ENCODE results near the gene MTA1.

Gene MTA1

GRCh38 chr14:105436402-105436801 is 16.8 kb downstream of the MTA1 start:
- intact Hi-C loops (cut with DNase I) = no loop called here
- DNase-seq = no peak

- no peak for DNase-seq
- intact Hi-C loops (cut with DNase I) = no loop called here
These were observed 17.5 kb downstream of the MTA1 start for GRCh38 chr14:105436891-105437722.

- intact Hi-C loops (cut with DNase I) = no loop called here
- no peak for DNase-seq
These were observed 18.3 kb downstream of the MTA1 start for GRCh38 chr14:105437723-105438500.

GRCh38 chr14:105439179-105439578 is 19.6 kb downstream of the MTA1 start:
- DNase-seq = no peak
- intact Hi-C loops (cut with DNase I) = no loop called here

- no peak for DNase-seq
These were observed 20.3 kb downstream of the MTA1 start for GRCh38 chr14:105439710-105440553.

GRCh38 chr14:105440554-105440900 is 20.9 kb downstream of the MTA1 start:
- intact Hi-C loops (cut with DNase I) = no loop called here
- DNase-seq = no peak

More at GRCh38 chr14:105439710-105440553, 20.3 kb downstream of the MTA1 start:
- intact Hi-C loops (cut with DNase I) = no loop called here

- intact Hi-C loops (cut with DNase I) = no loop called here
- no peak for DNase-seq
These were observed 21.4 kb downstream of the MTA1 start for GRCh38 chr14:105440992-105441391.

GRCh38 chr14:105442125-105442524 is 22.5 kb downstream of the MTA1 start:
- peak in 34 of 42 donors; percentile 30 to 84 (median 58) for DNase-seq
- intact Hi-C loops (cut with DNase I) = no loop called here

- DNase-seq = no peak
These were observed 23.2 kb downstream of the MTA1 start for GRCh38 chr14:105442834-105443233.

GRCh38 chr14:105444859-105445258 is 25.2 kb downstream of the MTA1 start:
- intact Hi-C loops (cut with DNase I) = no loop called here
- no peak for DNase-seq

More at GRCh38 chr14:105442834-105443233, 23.2 kb downstream of the MTA1 start:
- intact Hi-C loops (cut with DNase I) = no loop called here

- intact Hi-C loops (cut with DNase I) = no loop called here
- no peak for DNase-seq
These were observed 25.7 kb downstream of the MTA1 start for GRCh38 chr14:105445290-105445689.

GRCh38 chr14:105445901-105446845 is 26.5 kb downstream of the MTA1 start:
- intact Hi-C loops (cut with DNase I) = no loop called here
- no peak for DNase-seq

- DNase-seq = no peak
These were observed 27.3 kb downstream of the MTA1 start for GRCh38 chr14:105446971-105447370.

GRCh38 chr14:105447651-105448640 is 28.3 kb downstream of the MTA1 start:
- intact Hi-C loops (cut with DNase I) = no loop called here
- no peak for DNase-seq

More at GRCh38 chr14:105446971-105447370, 27.3 kb downstream of the MTA1 start:
- intact Hi-C loops (cut with DNase I) = no loop called here

- DNase-seq = peak; percentile 45 to 91 (median 78)
- intact Hi-C loops (cut with DNase I) = no loop called here
These were observed 29.1 kb downstream of the MTA1 start for GRCh38 chr14:105448706-105449111.

GRCh38 chr14:105449276-105450122 is 29.9 kb downstream of the MTA1 start:
- no peak for DNase-seq
- intact Hi-C loops (cut with DNase I) = no loop called here
